HUES64 (cell line): ENCODE measurements around the gene SETD5.

Experiments
- H3K27ac ChIP-seq: 2 replicates; pipeline ENCODE4 v1.7.0; 2013; ENCODE audit warnings: low read depth, low read length, inconsistent platforms
- H3K27me3 ChIP-seq: 2 replicates; pipeline ENCODE4 v1.6.1; 2013; ENCODE audit warnings: mild to moderate bottlenecking, low read length; ENCODE audit not compliant: insufficient read depth
- H3K36me3 ChIP-seq: 2 replicates; pipeline ENCODE4 v1.6.1; 2013; ENCODE audit warnings: mild to moderate bottlenecking, low read length; ENCODE audit not compliant: insufficient read depth
- H3K4me1 ChIP-seq: 2 replicates; pipeline ENCODE4 v1.6.1; 2013; ENCODE audit warnings: mild to moderate bottlenecking, low read length, moderate library complexity; ENCODE audit not compliant: insufficient read depth
- H3K4me3 ChIP-seq: 2 replicates; pipeline ENCODE4 v1.5.1; 2013; ENCODE audit warnings: mild to moderate bottlenecking, low read length, moderate library complexity
- H3K9ac ChIP-seq: 2 replicates; pipeline ENCODE4 v1.6.1; 2013; ENCODE audit warnings: mild to moderate bottlenecking, low read depth, low read length
- H3K9me3 ChIP-seq: 2 replicates; pipeline ENCODE4 v1.6.1; 2013; ENCODE audit warnings: low read depth, low read length; ENCODE audit not compliant: insufficient read depth
- WGBS: fragments of 150-250, 120-280 bp; methylation state at CpG from one replicate; pipeline ENCODE4 v1.1.7; 2013; ENCODE audit warnings: missing lambda C conversion rate; 5-methylcytosine and 5-hydroxymethylcytosine counted together

Gene SETD5

DNA sequence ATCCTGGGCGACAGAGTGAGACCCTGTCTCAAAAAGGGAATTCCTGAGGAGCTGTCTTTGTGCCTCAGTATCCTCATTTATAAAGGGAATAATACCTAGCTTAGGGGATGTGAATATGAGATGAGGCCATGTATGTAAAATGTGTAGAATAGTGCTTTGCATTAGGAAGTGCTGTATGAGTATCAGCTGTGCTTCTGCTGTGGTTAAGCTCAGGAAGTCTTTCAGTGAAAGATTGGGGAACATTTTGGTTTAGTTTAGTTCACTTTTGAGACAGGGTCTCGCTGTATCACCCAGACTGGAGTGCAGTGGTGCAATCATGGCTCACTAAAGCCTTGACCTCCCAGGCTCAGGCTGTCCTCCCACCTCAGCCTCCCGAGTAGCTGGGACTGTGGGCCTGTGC, 23.9 kb upstream of the SETD5 start:
- no peaks in the 10 kb centered on the region for H3K9me3 ChIP-seq
- no peak overlapping the region for H3K27ac ChIP-seq
- WGBS, result 92% methylated on average over 3 of the region's 3 CpGs
- no peak overlapping the region for H3K9ac ChIP-seq
- H3K4me3 ChIP-seq, result no peak overlapping the region
- H3K4me1 ChIP-seq, result no peaks in the 10 kb centered on the region
- peaks cover 100% of the 10 kb centered on the region for H3K36me3 ChIP-seq
- H3K27me3 ChIP-seq, result no peaks in the 10 kb centered on the region

DNA sequence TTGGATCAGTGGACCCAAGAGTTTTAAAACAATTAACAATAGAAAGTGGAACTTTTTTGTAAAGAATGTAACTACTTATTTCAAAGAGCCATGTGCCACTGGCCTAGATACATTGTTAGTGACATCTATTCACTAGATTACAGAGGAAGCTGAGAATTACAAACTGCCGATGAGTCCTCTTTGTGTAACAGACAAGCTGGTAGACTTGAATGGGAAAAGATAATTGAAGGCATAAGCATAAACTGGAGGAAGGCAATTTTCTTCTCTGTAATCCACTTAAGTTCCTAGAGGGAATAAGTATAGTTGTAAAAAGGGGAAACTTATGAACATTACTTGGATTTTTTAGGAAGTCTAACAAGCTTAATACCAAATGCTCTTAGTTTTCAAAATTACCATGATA, 19.4 kb upstream of the SETD5 start:
- 86% methylated on average over 1 of the region's 1 CpG for WGBS
- no peaks in the 10 kb centered on the region for H3K4me1 ChIP-seq
- no peaks in the 10 kb centered on the region for H3K27me3 ChIP-seq
- no peak overlapping the region for H3K27ac ChIP-seq
- H3K9ac ChIP-seq, result no peak overlapping the region
- peaks cover 96% of the 10 kb centered on the region for H3K36me3 ChIP-seq
- no peak overlapping the region for H3K4me3 ChIP-seq
- H3K9me3 ChIP-seq, result no peaks in the 10 kb centered on the region

DNA sequence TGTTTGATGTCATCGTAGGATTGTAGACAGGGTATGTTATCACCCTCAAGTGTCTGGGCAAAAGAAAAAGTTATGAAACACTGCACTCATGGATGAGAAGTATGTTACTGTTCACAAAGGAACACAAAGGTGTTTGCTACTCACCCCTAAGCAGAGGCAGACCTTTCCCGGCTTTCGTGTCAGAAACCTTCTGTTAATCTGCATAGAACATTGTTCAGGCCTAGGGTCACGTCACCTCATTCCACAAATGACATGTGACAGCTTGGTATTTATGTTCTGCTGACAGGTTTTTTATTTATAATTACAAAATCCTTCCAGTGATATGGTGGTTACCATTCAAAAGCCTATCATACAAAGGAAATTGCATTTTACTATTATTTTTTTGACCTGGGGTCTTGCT, 18.1 kb upstream of the SETD5 start:
- no peaks in the 10 kb centered on the region for H3K27me3 ChIP-seq
- no peak overlapping the region for H3K27ac ChIP-seq
- H3K9me3 ChIP-seq, result no peaks in the 10 kb centered on the region
- H3K4me1 ChIP-seq, result no peaks in the 10 kb centered on the region
- 76% methylated on average over 3 of the region's 4 CpGs for WGBS
- peaks cover 96% of the 10 kb centered on the region for H3K36me3 ChIP-seq
- no peak overlapping the region for H3K4me3 ChIP-seq
- no peak overlapping the region for H3K9ac ChIP-seq

DNA sequence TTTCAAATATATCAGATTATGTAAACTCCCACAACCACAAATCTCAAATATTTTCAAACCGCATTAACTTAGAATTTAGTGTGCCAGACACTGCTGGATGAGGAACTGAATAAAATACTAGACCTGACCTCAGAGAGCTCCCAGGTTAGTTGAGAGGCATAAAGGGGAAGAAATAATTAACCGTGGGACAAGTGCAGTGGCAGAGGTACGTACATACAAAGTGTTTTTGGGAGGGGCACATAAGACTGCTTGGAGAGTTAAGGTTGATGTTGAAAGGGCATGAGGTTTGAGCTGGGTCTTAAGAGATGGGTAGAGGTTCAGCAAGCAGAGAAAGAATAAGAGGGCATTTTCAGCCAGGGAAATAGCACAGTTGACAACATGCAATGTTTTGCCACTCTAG, 17.4 kb upstream of the SETD5 start:
- no peaks in the 10 kb centered on the region for H3K4me1 ChIP-seq
- H3K36me3 ChIP-seq, result peaks cover 96% of the 10 kb centered on the region
- H3K9ac ChIP-seq, result no peak overlapping the region
- WGBS, result 94% methylated on average over 3 of the region's 3 CpGs
- no peaks in the 10 kb centered on the region for H3K27me3 ChIP-seq
- H3K4me3 ChIP-seq, result no peak overlapping the region
- no peaks in the 10 kb centered on the region for H3K9me3 ChIP-seq
- H3K27ac ChIP-seq, result no peak overlapping the region

DNA sequence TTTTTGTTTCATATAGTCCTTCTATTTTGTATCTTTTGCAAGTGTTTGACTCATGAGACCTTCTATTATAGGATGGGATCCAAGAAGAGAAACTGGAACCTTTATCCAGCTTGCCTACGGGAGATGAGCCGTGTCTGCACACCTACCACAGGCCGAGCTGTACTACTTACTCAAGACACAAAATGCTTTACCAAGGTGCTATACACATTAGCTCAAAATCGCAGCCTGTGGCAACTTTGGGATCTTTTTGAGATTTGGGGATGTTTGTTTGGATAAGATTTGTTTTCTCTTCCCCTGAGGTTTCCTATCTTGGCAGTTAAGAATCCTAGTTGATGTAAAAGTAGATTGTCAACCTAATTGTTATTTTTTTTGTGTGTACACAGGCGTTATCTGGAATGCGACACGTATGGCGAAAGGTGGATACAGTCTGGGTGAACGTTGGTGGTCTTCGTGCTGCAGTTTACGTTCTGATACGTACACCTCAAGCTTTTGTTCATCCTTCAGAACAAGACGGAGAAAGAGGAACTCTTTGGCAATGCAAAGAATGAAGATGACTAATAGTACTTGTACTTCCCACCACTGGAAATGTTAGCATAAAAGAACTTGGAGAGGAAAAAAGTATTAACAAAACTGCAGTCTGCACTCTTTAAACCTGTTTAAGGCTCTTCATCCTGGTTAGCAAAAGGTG, 13.1 kb upstream of the SETD5 start:
- WGBS, result 93% methylated on average over 13 of the region's 13 CpGs
- Histone ChIP-seq H3K36me3 (peaks cover 96% of the 10 kb centered on the region), H3K4me3 (no peak overlapping the region), H3K9me3 (no peaks in the 10 kb centered on the region), H3K4me1 (no peaks in the 10 kb centered on the region), H3K9ac (no peak overlapping the region), H3K27me3 (no peaks in the 10 kb centered on the region), H3K27ac (no peak overlapping the region)

DNA sequence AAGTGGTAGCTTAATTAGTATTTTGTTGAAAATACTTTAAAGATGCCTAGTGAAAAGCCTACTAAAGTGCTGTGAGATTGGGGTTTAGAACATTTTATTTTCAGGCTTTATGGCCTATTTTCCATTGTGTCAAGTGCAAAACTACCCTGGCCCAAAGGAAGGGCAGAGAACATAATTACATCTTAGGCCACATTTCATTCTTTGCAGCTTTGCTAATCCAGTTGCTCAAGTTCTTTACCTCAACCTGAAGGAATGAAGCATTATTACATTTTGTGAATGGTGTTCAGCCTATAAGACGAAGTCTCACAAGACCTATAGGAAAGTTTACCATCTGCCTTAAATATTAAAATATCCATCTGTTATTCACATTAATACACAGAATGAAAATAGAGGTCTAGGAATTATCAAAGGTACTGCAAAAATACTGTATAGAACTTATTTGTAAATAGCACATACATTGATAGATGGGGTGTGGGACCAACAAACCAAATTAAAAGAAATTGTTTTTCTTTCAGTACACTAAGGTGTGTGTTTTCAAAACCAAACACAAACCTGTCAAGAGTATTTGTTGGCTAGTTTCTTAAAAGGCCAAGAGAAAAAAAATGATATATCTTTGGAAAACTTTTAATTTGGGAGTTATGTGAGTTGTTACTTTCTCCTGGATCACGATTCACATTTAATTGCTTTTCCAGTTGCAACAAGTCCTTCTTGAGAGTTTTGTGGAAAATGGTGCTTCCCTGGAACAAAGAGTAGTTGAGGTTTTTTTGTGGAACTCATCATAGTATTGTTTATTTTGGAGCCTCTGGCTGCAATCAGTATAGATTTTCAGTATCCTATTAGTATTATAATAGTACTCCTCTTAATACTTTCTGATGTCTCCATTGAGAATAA, 12.0 kb upstream of the SETD5 start:
- no peak overlapping the region for H3K4me3 ChIP-seq
- 98% methylated on average over 1 of the region's 2 CpGs for WGBS
- no peaks in the 10 kb centered on the region for H3K9me3 ChIP-seq
- no peak overlapping the region for H3K9ac ChIP-seq
- no peaks in the 10 kb centered on the region for H3K4me1 ChIP-seq
- H3K36me3 ChIP-seq, result peaks cover 96% of the 10 kb centered on the region
- no peak overlapping the region for H3K27ac ChIP-seq
- no peaks in the 10 kb centered on the region for H3K27me3 ChIP-seq

DNA sequence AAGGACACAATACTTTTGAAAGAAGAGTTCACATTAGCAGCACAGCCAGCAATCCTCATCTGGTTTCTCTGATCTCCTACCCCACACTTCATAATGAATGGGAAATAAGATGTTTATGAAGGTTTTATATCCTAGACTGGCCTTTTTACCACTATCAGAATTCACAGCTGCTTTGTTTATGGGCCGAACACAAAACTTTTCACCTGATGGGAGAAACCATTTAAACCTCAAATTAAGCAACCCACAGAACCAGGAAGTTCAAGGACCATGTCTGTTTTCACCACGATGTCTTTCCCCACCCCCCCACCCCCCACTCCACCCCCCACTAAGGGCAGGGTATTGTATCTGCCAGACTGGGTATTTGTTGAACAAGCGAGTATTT, 11.3 kb upstream of the SETD5 start:
- no peaks in the 10 kb centered on the region for H3K9me3 ChIP-seq
- H3K9ac ChIP-seq, result no peak overlapping the region
- no peaks in the 10 kb centered on the region for H3K4me1 ChIP-seq
- no peak overlapping the region for H3K27ac ChIP-seq
- H3K4me3 ChIP-seq, result no peak overlapping the region
- H3K27me3 ChIP-seq, result no peaks in the 10 kb centered on the region
- 100% methylated on average over 1 of the region's 3 CpGs for WGBS
- H3K36me3 ChIP-seq, result peaks cover 96% of the 10 kb centered on the region

DNA sequence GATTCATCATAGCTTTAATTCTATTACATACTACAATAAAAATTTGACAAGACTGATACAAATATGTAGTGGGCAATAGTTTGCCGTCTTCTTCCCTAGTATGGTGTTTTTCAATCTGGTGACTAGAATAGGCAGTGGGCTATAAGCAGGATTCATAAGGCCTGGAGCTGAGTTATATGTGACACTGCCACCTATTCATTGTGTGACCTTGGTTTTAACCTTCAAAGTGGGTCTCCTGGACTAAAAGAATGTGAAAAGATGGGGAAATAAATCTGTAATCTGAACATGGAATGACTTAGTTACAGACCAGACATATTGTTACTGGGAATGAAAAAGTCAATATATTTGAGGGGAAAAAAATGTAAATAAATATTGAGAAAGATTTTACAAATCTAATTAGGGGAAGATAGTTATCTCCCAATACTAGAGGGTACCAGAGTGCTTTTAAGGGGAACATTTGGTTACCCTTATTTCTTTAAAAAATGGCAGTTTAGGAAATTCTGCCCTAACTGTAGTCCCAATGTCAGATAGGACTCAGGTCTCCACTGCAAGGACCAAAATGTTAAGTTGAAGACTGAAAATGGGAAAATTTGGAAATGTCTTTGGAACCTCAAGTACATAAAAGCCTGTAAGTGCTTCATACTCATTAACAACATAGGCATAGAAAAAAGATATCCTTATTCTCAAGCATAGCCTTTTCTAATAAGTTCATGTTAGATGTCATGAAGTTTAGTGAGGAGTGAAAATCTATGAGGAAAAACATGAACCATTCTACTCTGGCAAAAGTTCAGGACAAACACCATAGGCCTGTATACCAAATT, 10.7 kb upstream of the SETD5 start:
- Histone ChIP-seq H3K4me1 (no peaks in the 10 kb centered on the region), H3K9ac (no peak overlapping the region), H3K27ac (peak overlapping the region; percentile 14; the same call in 1 of the 2 replicates), H3K9me3 (no peaks in the 10 kb centered on the region), H3K36me3 (peaks cover 97% of the 10 kb centered on the region), H3K4me3 (no peak overlapping the region), H3K27me3 (no peaks in the 10 kb centered on the region)
- whole genome bisulfite sequencing, result 68% methylated on average over 1 of the region's 1 CpG

DNA sequence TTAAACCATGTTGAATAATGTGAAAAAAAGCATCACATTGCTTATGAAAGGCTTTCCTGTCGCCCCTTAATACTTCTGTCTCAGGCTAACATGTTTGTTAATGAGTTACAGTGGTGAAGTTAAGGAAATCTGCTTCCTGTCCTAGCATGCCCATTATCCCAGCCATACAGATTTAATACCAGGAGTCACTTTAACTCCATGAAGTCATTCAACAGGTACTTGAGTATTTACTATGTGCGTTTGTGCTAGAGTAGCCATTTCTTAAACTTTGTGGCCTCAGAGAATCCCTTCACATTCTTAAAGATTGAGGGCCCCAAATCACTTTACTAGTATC, 10.1 kb upstream of the SETD5 start:
- Histone ChIP-seq H3K9ac (no peak overlapping the region), H3K9me3 (no peaks in the 10 kb centered on the region), H3K4me1 (no peaks in the 10 kb centered on the region), H3K36me3 (peaks cover 99% of the 10 kb centered on the region), H3K27me3 (no peaks in the 10 kb centered on the region), H3K27ac (peak overlapping the region; percentile 14; the same call in 1 of the 2 replicates), H3K4me3 (no peak overlapping the region)
- 94% methylated on average over 2 of the region's 2 CpGs for WGBS

DNA sequence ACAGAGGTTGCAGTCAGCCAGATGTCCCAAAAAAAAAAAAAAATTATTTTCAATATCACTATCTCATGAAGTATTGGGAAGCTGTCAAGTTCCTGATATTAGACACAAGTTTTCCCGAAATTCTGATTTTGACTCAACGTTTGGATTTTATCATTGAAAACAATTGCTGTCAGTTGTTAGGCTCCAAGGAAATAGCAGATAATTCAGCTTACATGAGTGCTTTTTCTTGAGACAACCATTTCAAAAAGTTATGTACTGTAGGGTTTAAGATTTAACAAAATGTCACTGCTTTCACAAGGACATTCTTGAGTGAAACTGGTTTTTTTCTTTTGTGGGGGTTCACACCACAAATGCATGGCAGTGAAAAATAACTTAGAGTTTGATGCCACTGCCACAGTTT, 9.3 kb upstream of the SETD5 start:
- WGBS, result 95% methylated on average over 2 of the region's 2 CpGs
- H3K36me3 ChIP-seq, result peaks cover 99% of the 10 kb centered on the region
- no peaks in the 10 kb centered on the region for H3K27me3 ChIP-seq
- no peak overlapping the region for H3K27ac ChIP-seq
- no peak overlapping the region for H3K9ac ChIP-seq
- H3K9me3 ChIP-seq, result no peaks in the 10 kb centered on the region
- no peaks in the 10 kb centered on the region for H3K4me1 ChIP-seq
- no peak overlapping the region for H3K4me3 ChIP-seq
